B cell (primary cell): Measurements from ENCODE around the gene TECR. TPM values are rescaled to one million over a fixed set of nuclear protein-coding genes. Genes with fewer than 3 reads are reported as not detected.

ENCODE experiments used
- ATAC-seq: fragments of 200-7000 bp; cut with Tn5 transposase; one replicate; pipeline ENCODE4 v1.10.0; 2021; ENCODE audit warnings: low read depth, mild to moderate bottlenecking, moderate number of reproducible peaks, moderate library complexity
- CTCF ChIA-PET: fragments of 350-600 bp; sonication (Branson Sonifier 250); formaldehyde crosslinking; loops from one replicate; lab custom pipeline; 2021; ENCODE audit warnings: antibody characterized with exemption, inconsistent platforms; lab: Charles Lee
- POLR2A ChIA-PET: fragments of 350-600 bp; sonication (Branson Sonifier 250); formaldehyde crosslinking; loops from one replicate; lab custom pipeline; 2021; ENCODE audit warnings: antibody characterized with exemption; lab: Charles Lee
- DNase-seq: peaks from one replicate; pipeline ENCODE4 v3.0.0; 2013
- H2AFZ ChIP-seq: 2 replicates; pipeline ENCODE4 v1.6.1; 2012; ENCODE audit warnings: mild to moderate bottlenecking, low read depth, low read length; ENCODE audit not compliant: insufficient read depth, poor library complexity, severe bottlenecking
- H3K27ac ChIP-seq, 2 donors: 1 replicate in 1 of 2; 2 replicates in 1 of 2; pipeline ENCODE4 v1.5.1; 2012 to 2013; ENCODE audit warnings: low read length in 2 of 2, mild to moderate bottlenecking in 2 of 2, moderate library complexity in 1 of 2
- H3K27me3 ChIP-seq, 4 experiments: fragments of 200-600 bp in 1 of 4; sonication (generic) in 1 of 4; replicated peaks in 1 of 4; 1 replicate in 2 of 4; 2 replicates in 2 of 4; pipeline versions ENCODE4 v1.6.1 to v1.7.0; 2013 to 2016; ENCODE audit warnings: low read length in 3 of 4, mild to moderate bottlenecking in 2 of 4, mixed read lengths in 1 of 4, moderate library complexity in 1 of 4; ENCODE audit not compliant: insufficient read depth in 4 of 4, control insufficient read depth in 3 of 4; ENCODE audit errors: control extremely low read depth in 1 of 4
- H3K36me3 ChIP-seq, 2 experiments: replicated peaks in 1 of 2; 1 replicate in 1 of 2; 2 replicates in 1 of 2; pipeline versions ENCODE4 v1.6.1 to v1.7.1; 2013; ENCODE audit warnings: low read length in 1 of 2; ENCODE audit not compliant: insufficient read depth in 2 of 2, control insufficient read depth in 1 of 2; ENCODE audit errors: control extremely low read depth in 1 of 2, extremely low read depth in 1 of 2
- H3K4me1 ChIP-seq, 2 donors: fragments of 200-600 bp in 1 of 2; sonication (generic) in 1 of 2; 1 replicate in 1 of 2; 2 replicates in 1 of 2; pipeline versions ENCODE4 v1.5.1 to v1.6.1; 2013 to 2017; ENCODE audit warnings: low read length in 2 of 2; ENCODE audit not compliant: control insufficient read depth in 2 of 2, insufficient read depth in 2 of 2
- H3K4me2 ChIP-seq: replicated peaks from 2 replicates; pipeline ENCODE3; 2012; ENCODE audit warnings: mild to moderate bottlenecking, low read depth, low read length; ENCODE audit not compliant: poor library complexity, severe bottlenecking
- H3K4me3 ChIP-seq, 5 experiments: fragments of 200-600 bp in 1 of 5; sonication (generic) in 1 of 5; 1 replicate in 3 of 5; 2 replicates in 2 of 5; pipeline versions ENCODE4 v1.5.1 to v1.7.0; 2011 to 2016; ENCODE audit warnings: low read length in 4 of 5, mild to moderate bottlenecking in 4 of 5, low read depth in 2 of 5, control low read depth in 1 of 5, moderate library complexity in 1 of 5; ENCODE audit not compliant: insufficient read depth in 1 of 5; ENCODE audit errors: control extremely low read depth in 1 of 5, extremely low read depth in 1 of 5
- H3K79me2 ChIP-seq: fragments of 200-600 bp; sonication (generic); one replicate; pipeline ENCODE4 v1.6.0; 2016; ENCODE audit warnings: low read length; ENCODE audit not compliant: control insufficient read depth, insufficient read depth
- H3K9ac ChIP-seq: fragments of 200-600 bp; sonication (generic); 2 replicates; pipeline ENCODE4 v1.6.1; 2017; ENCODE audit warnings: mild to moderate bottlenecking, low read length, moderate library complexity
- H3K9me3 ChIP-seq, 3 donors: one replicate each; pipeline versions ENCODE4 v1.6.1 to v1.7.1; 2013; ENCODE audit warnings: low read length in 2 of 3; ENCODE audit not compliant: control insufficient read depth in 2 of 3, insufficient read depth in 1 of 3; ENCODE audit errors: control extremely low read depth in 1 of 3
- H4K20me1 ChIP-seq: 2 replicates; pipeline ENCODE4 v1.6.0; 2012; ENCODE audit warnings: mild to moderate bottlenecking, low read length; ENCODE audit not compliant: insufficient read depth, control insufficient read depth, poor library complexity, severe bottlenecking
- H3K27ac Mint-ChIP-seq: one replicate; pipeline ENCODE4 v1.8.0; 2021; ENCODE audit warnings: mixed read lengths
- H3K27me3 Mint-ChIP-seq: one replicate; pipeline ENCODE4 v1.8.0; 2021; ENCODE audit warnings: mixed read lengths
- H3K4me1 Mint-ChIP-seq: one replicate; pipeline ENCODE4 v1.8.0; 2021; ENCODE audit warnings: mixed read lengths
- H3K4me3 Mint-ChIP-seq: one replicate; pipeline ENCODE4 v1.8.0; 2021; ENCODE audit warnings: mixed read lengths
- H3K9me3 Mint-ChIP-seq: one replicate; pipeline ENCODE4 v1.8.0; 2022; ENCODE audit warnings: mixed read lengths; ENCODE audit not compliant: insufficient read depth
- CTCF ChIP-seq: fragments of 200-600 bp; IDR thresholded peaks from one replicate; pipeline ENCODE4 v1.8.0; 2022; ENCODE audit warnings: antibody characterized with exemption, mild to moderate bottlenecking
- EZH2 ChIP-seq: IDR thresholded peaks from 2 replicates; pipeline ENCODE4 v1.6.1; 2012; ENCODE audit warnings: borderline replicate concordance, low read depth, mild to moderate bottlenecking, moderate library complexity, low read length; ENCODE audit not compliant: insufficient read depth, poor library complexity, severe bottlenecking
- WGBS: methylation state at CpG from one replicate; pipeline ENCODE4 v1.1.5; 2013; ENCODE audit warnings: missing lambda C conversion rate; ENCODE audit not compliant: insufficient coverage; 5-methylcytosine and 5-hydroxymethylcytosine counted together
- intact Hi-C: fragments of 100-400 bp; cut with micrococcal nuclease; formaldehyde crosslinking; loops from one replicate; pipeline ENCODE4 v1.10.0; 2022
- polyA plus RNA-seq: library from polyadenylated mRNA; depleted of rRNA; stranded (reverse); fragments of >200 nt; gene quantifications from 2 replicates; pipeline ENCODE4 v1.2.3, GENCODE V29; 2012
- total RNA-seq, 2 donors: library from RNA; stranded (reverse); fragments of 120-200 nt in 1 of 2; gene quantifications; 1 replicate in 1 of 2; 2 replicates in 1 of 2; pipeline versions ENCODE4 v1.2.3 to v1.2.4, GENCODE V29; 2013 to 2022

The TECR gene
- total and polyA plus RNA-seq, 2 donors (not counting 1 experiment from before 2014, with no cell fraction given) = 68.9 to 129 TPM

GRCh38 chr19:14507704-14508542 is 21.5 kb upstream of the TECR start:
- Histone ChIP-seq H3K9ac (no peak overlapping the region), H3K27ac (no peak overlapping the region), H3K9me3 (no peaks in the 10 kb centered on the region), H4K20me1 (no peaks in the 10 kb centered on the region), H3K4me3 (no peak overlapping the region), H3K27me3 (peaks cover 0 to 4% (median 0%) of the 10 kb centered on the region in 4 experiments), H3K79me2 (no peaks in the 10 kb centered on the region), H3K36me3 (no peaks in the 10 kb centered on the region), H3K4me2 (no peak overlapping the region), H3K4me1 (no peaks in the 10 kb centered on the region), H2AFZ (no peak overlapping the region)
- Mint-ChIP-seq H3K27ac (no peak overlapping the region), H3K4me3 (no peak overlapping the region), H3K27me3 (peaks cover 11% of the 10 kb centered on the region), H3K4me1 (peaks cover 3% of the 10 kb centered on the region), H3K9me3 (no peaks in the 10 kb centered on the region)
- TF ChIP-seq EZH2 (no peak), CTCF (no peak)
- 95% methylated on average over 4 of the region's 12 CpGs for WGBS
- ChIA-PET POLR2A (interaction anchor here (0.7 kb wide), 2 partner anchors 30 to 1783 kb away, joined by 5 to 6 read pairs; no protein-coding TSS in a partner anchor), CTCF (interaction anchor here (0.7 to 1.7 kb wide), 4 partner anchors 9 to 43 kb away, joined by 3 to 5 read pairs (median 4); no protein-coding TSS in a partner anchor)
- intact Hi-C loops = no loop called here
- no peak for DNase-seq
- ATAC-seq = no peak
